Loucy (cell line): ENCODE measurements around the gene RAD23B.

Source experiments
- CTCF ChIP-seq: fragments of 200-600 bp; sonication (generic); conservative IDR thresholded peaks from 2 replicates; pipeline ENCODE4 v1.5.1; 2014; ENCODE audit warnings: mild to moderate bottlenecking, antibody characterized with exemption, low read length
- EZH2phosphoT487 ChIP-seq: fragments of 200-600 bp; IDR thresholded peaks from 2 replicates; pipeline ENCODE4 v1.6.1; 2018; ENCODE audit warnings: antibody characterized with exemption, mild to moderate bottlenecking, moderate library complexity, borderline replicate concordance

GRCh38 chr9:107269254-107269653 is 13.8 kb upstream of the RAD23B start:
- TF ChIP-seq CTCF, result no peak
- TF ChIP-seq EZH2phosphoT487, result no peak
